SW 1271 (cell line): ENCODE measurements around the gene TRABD2B.

Source experiments
- DNase-seq, 2 experiments: peaks; one replicate each; lab custom pipeline; 2025; lab: John Stamatoyannopoulos, UW

Gene TRABD2B

GRCh38 chr1:47824716-47825115, 172.5 kb downstream of the TRABD2B start:
- no peak for DNase-seq

GRCh38 chr1:47824297-47824696, 172.9 kb downstream of the TRABD2B start:
- DNase-seq: no peak

DNA sequence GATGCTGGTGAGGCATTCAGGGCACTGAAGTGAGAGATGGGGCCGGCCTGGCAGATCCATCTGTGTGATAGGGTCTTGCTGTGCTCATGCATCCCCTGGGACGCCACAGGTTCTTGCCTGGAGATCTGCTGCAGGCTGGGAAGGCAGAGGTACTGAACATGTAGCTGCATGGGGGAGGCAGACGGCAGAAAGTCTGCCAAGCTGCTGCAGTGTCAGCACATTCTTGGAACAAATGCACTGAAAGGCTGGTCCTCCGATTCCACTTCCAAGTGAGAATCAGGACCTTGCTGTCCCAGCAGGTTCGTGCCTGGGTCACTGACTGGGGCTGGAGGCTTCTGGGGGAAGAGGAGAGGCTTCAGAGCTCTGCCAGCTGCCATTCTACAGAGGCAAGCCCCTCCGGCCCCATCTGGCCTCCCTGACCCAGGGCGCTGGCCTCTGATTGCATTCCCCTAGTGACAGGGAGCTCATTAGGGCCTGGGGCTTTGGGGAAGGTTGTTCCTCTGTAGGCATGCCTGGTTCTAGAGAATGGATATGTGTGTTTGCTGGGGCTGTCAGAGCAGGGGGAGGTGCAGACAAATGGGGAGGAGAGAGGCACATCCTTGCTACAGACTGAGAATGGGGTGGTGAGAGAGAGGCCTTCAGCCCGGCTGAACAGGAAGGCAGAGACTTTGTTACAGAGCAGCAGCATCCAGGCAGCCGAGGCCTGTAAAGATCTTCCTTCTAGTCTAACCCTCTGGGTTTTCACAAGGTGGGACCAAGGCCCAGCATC, 174.0 kb downstream of the TRABD2B start:
- no peak for DNase-seq

DNA sequence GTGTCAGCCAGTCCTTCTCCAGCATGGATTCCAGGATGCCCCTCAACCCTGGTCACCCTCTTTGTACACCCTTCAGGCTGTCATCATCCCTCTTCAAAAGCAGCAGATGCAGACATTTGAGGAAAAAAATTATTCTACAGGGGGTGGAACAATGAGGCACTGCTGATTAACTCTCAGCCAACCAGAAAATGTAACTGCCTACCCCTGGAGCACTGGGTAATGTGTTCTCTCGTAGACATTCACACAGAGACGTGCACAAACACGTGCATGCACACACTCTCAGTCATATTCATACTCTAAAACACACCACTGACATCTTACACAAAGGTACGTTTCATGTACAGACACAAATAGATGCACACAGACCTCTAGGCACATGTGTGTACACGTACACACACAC, 175.4 kb downstream of the TRABD2B start:
- no peak for DNase-seq

GRCh38 chr1:47819574-47819888, 177.7 kb downstream of the TRABD2B start:
- no peak for DNase-seq

GRCh38 chr1:47818682-47819573, 178.3 kb downstream of the TRABD2B start:
- DNase-seq: no peak

GRCh38 chr1:47817861-47818260, 179.3 kb downstream of the TRABD2B start:
- no peak for DNase-seq

DNA sequence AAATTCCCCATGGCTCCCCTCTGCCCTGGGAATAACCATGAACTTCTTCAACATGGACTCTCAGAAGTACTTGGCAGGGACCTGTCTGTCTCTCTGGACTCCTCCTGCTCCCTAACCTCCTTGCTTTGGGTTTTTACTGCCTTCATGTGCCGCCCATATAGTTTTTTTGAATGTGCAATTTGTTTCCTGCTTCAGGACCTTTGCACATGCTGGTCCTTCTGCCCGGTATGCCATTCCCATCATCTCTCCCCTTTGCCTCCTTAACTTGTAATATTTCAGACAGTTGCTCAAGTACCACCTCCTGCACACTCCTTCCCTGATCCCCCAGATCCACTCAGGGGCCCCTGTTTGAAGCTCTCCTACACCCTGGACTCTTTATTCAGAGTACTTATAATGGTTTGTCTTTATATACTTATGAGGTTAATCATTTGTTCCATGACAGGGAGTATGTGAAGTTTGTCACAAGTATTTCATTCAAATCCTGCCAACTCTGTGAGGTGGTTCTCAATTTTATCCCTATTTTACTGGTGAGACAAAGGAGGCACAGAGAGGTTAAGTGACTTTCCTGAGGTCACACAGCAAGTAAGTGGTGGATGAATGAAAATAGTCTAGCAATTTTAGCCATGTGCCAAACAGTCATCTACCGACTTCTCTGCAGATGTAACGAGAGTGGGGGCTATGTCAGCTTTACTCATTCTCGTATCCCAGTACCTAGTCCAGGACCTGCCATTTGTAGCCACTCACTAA, 180.7 kb downstream of the TRABD2B start:
- DNase-seq: no peak

- no peak for DNase-seq
Observed at GRCh38 chr1:47814612-47815395, 182.4 kb downstream of the TRABD2B start.

- no peak for DNase-seq
Observed at GRCh38 chr1:47813970-47814369, 183.2 kb downstream of the TRABD2B start.

- DNase-seq: no peak
Observed at GRCh38 chr1:47812904-47813514, 184.2 kb downstream of the TRABD2B start.

GRCh38 chr1:47810964-47811682, 186.1 kb downstream of the TRABD2B start:
- no peak for DNase-seq

- no peak for DNase-seq
Observed at GRCh38 chr1:47809301-47810084, 187.7 kb downstream of the TRABD2B start.

GRCh38 chr1:47808612-47809011, 188.6 kb downstream of the TRABD2B start:
- no peak for DNase-seq

GRCh38 chr1:47805921-47806361, 191.2 kb downstream of the TRABD2B start:
- DNase-seq: no peak

DNA sequence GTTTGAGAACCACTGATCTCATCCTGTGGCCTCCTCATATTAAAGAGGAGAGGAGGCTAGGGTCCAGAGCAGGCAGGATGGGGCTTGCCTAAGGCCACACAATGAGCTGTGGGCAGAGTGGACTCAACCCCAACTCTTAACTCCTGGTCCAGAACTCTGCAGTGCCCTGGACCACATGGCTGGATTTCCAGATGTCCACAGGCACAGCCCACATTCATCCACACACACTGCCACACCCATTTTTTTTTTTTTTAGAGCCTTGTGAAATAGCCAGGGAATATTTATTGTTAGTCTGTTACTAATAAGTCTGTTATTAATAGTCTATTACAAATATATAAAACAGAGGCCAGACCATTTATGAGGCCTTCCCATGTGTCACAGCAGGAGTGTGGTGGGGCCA, 192.2 kb downstream of the TRABD2B start:
- no peak for DNase-seq

DNA sequence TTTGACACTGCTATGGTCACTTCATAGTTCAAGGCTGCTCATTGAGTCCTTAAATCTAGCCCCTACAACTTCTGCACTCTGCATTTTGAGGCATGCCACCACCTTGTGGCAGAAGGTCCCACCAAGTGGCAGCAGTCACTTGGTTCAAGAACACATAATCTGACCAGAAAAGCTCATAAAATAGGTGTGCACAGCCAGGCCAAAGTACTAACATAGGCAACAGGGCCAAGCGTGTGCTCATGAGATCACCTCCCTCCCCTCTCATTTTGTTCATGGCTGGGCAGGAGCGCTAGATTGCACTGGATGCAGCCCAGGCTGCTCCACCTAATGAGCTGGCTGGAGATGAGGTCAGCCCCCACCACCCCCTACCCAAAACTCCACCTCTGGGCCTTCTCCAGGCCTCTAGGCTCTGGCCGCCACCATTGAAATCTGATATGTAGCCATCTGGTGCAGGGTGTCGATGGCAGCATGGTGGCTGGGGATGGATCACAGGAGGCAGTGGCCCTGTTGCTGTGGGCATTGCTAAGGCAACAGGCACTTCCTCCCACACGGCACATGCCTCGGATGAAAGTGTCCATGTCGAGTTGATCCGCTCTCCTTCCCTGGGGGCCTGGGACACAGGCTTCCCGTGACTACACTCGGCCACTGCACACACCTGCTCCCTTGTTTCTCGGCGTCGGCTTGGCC, 193.2 kb downstream of the TRABD2B start:
- no peak for DNase-seq

GRCh38 chr1:47797575-47797974, 199.6 kb downstream of the TRABD2B start:
- no peak for DNase-seq

DNA sequence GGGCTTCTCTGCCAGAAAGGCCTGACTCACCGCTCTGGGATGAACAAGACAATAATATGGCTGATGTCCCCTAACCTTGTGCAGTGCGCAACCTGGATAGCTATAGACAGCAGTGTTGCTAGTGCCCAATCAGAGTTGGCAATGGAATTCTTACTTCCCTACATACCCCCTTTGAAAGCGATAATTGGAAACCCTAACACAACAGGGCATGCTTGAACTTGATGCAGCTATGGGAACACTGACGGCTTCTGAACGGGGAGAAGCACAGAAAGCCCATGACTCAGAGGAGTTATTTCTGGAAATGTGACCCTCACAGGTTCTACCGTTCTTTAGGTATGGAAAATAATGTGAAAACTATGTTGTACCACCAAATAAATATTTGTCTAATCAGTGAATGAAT, 200.6 kb downstream of the TRABD2B start:
- no peak for DNase-seq
